NCI-H446 treated with DMSO at 0.1 percent for 48 hours (cell line): ENCODE data around the gene SH2B2.
"Not testable (repeated sequence)": the region's sequence is repeated elsewhere in the genome, so short reads cannot be mapped to it uniquely, and the experiment has no call there.

Experiments used
- DNase-seq: peaks from one replicate; lab custom pipeline; 2025; lab: John Stamatoyannopoulos, UW

The SH2B2 gene

GRCh38 chr7:102337002-102337401, 50.3 kb downstream of the SH2B2 start:
- DNase-seq = not testable (repeated sequence)

DNA sequence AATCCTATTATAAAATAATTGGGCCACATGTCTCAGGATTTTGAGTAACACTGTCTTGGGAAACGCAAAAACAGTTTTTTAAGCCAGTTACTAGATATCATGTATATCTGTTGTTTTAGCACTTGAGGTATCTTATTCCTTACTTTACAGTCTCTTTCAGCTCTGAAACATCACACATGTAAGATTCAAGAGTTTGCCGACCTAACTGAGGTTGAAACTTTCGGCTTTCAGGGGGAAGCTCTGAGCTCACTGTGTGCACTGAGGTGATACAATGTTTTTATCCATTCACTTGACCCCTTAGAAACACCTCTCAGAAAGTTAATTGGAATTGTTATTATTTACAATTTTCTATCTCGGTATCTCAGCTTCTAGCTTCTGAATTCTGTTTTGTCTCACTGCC, 50.8 kb downstream of the SH2B2 start:
- not testable (repeated sequence) for DNase-seq

DNA sequence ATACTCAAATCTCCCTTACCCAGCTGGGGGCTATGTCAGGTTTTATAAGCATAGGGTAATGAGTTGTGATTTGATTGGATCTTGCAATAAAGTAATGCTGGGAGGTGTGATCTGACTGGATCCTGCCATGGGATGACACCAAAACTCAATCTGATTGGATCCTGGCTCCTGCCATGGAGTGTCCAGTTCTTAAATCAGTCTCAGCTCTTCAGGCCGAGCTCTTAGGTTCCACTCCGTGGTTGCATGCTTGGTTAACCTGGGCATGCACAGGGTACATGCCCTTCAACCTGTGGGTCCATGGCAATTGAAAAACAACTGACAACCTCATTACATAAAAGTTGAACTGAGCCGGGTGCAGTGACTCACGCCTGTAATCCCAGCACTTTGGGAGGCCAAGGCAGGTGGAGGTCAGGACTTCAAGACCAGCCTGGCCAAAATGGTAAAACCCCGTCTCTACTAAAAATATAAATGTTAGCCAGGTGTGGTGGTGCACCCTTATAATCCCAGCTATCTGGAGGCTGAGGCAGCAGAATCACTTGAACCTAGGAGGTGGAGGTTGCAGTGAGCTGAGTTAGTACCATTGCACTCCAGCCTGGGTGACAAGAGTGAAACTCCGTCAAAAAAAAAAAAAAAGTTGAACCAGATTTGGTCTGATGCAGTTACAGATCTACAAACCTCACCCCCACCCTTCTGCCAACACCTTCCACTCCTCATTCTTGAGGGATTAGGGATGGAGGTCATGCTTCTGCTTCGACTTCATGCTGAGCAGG, 54.1 kb downstream of the SH2B2 start:
- DNase-seq = not testable (repeated sequence)

DNA sequence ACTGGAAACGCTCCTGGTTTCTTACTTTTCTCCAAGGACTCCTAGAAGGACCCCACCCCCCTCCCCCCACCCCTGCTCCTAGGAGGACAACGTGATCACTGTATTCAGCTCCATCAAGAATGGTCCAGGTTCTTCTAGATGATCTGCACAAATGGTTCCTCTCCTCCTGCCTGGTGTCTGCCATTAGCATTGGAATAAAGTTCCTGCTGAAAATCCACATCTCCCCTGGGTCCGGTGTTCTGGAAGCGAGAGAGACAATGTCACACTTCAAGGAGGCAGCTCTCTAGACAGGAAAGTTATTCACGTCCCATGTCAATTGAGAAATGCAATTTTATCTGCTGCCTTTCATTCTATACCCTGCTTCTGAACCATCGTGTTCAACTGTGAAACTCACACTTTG, 60.3 kb downstream of the SH2B2 start:
- DNase-seq = not testable (repeated sequence)

DNA sequence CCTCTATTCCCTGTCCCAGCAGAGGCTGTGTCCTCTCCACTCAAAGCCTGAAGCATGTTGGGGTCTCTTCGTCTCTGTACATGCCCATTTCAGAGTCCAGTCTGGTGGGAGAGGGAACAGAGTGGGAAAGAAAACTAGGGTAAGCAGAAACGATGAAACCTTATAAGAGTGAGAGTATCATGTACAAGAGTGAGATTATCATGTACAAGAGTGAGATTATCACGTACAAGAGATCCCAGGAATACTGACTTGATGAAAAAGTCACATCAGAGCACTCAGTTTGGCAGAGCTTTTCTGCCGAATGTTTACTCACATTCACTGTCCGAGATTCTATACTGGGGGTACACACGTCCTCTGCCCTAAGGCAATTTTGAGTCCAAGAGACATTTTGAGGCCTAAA, 69.7 kb downstream of the SH2B2 start, which contains the start of gene SPDYE6:
SPDYE6 (minus strand) TSS at position 101 of the 400 bp plus-strand sequence. CDS start 421 bp downstream, outside the sequence.
- DNase-seq = not testable (repeated sequence)

DNA sequence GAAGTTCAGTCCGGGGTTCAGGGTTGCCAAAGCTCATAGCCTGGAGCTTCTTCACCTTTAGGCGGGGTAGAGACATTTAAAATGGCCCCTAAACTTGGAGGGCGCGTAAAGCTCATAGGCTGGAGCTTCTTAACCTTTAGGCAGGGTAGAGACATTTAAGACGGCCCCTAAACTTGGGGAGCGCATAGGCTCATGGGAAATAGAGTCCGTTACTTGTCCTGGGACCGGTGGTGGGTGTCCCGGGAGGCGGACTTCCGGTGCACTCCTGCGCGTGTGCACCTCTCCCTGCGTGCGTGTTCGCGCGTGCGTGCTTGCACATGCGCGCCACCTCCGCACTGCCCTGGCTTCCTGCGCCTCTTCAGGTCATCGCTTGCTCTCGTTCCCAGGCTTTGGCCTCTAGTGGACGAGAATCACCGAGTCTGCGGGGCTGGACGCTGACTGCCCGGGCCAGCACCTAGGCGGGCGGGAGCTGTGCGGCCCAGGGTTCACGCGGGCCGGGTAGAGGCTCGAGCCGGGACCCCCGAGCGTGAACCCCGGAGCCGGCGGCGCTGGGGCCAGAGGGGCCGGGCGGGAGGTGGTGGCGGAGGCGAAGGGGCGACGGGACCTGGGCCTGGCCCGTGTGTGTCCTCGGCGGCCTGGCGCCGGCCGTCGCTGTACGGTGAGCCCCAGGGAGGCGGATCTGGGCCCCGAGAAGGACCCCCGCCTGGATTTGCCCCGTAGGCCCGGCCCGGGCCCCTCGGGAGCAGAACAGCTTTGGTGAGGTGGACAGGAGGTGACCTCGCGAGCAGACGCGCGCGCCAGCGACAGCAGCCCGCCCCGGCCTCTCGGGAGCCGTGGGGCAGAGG, 77.1 kb downstream of the SH2B2 start:
- peak; percentile 96 for DNase-seq

DNA sequence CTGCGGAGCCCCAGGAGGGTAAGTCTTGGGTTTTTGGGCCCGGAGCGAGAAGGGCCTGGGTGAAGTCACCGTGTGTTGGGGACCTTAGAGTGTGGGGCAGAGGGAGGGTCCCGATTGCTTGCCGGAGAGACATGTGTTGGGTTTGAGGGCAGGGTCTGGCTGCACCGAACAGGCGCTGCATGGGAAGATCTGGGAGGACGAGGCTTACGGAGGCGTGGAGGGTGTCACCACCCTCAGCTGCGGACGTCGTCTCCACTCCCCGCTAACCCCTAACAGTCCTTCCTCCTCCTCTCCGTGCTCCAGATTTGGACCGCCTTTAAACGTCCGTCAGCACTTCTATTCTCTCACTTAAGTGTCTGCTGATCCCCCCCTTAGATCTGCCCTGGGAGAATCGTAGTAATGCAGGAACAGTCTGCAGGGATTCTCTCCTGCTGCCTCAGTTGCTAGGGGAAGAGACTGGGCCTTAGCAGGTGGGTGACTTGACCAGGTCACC, 77.8 kb downstream of the SH2B2 start:
- not testable (repeated sequence) for DNase-seq

GRCh38 chr7:102365390-102365789, 78.7 kb downstream of the SH2B2 start:
- DNase-seq = not testable (repeated sequence)

DNA sequence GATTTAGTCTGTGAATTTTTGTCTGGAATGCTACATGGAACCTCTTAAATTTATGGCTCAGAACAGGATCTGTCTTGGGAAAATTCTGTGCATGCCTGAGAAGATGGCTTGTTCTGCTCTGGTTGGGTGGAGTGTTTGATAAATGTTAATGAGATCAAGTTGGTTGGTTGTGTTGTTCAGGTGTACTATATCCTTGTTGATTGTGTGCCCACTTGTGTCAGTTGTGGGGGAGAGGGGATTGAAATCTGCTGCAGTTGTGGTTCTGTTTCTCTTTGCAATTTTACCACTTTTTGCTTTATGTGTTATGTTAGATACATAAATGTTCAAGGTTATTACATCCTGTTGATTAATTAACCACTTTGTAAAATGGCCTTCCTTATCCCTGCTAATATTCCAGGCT, 83.4 kb downstream of the SH2B2 start:
- DNase-seq = not testable (repeated sequence)
